Measurements from ENCODE around the gene SLC51B. TPM values are rescaled to one million over a fixed set of nuclear protein-coding genes. Genes with fewer than 3 reads are reported as not detected.
A peak's percentile ranks its signal among the peaks of the same experiment; 100 is the strongest.

Gene SLC51B
- total and polyA plus RNA-seq, 11 donors: 0.08 TPM; not detected in 10

DNA sequence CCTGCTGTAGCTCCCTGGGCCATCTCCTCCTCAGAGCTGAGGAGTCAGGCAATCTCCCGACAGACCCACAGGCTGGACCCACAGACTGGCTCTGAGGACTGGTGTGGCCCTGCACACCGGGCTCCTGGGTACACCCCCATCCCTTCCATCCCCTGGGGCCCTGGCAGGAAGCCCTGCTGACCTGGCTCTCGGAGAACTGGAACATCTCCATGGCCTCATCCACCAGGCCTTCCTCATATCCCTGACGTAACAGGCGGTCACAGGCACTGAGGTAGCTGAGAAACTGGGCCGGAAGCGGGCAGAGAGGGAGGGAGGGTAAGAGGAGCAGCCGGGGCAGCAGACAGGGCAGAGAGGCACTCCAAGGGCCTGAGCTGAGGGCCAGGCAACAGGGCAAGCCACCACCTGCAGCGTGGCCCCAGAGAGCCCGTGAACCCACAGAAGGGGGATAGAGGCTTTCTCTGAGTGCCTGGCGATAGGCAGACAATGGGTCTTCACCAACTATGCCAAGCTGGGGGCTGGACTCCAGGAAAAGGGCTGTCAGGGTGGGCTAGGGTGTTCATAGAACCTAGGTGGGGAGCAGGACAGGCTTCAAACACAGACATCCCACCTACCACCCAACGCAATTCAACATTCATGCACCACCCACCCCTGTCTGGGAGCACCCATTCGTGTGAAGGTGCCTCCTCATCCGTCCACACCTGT, 49.3 kb downstream of the SLC51B start:
- H3K9me3 ChIP-seq: no peaks in the 10 kb centered on the region
- 70 to 81% (median 77%) methylated on average over 13 to 14 of the region's 14 CpGs for WGBS, 4 donors
- peaks cover 0 to 29% (median 8%) of the 10 kb centered on the region in 12 donors for H3K4me1 ChIP-seq
- TF ChIP-seq, protein P1, sequence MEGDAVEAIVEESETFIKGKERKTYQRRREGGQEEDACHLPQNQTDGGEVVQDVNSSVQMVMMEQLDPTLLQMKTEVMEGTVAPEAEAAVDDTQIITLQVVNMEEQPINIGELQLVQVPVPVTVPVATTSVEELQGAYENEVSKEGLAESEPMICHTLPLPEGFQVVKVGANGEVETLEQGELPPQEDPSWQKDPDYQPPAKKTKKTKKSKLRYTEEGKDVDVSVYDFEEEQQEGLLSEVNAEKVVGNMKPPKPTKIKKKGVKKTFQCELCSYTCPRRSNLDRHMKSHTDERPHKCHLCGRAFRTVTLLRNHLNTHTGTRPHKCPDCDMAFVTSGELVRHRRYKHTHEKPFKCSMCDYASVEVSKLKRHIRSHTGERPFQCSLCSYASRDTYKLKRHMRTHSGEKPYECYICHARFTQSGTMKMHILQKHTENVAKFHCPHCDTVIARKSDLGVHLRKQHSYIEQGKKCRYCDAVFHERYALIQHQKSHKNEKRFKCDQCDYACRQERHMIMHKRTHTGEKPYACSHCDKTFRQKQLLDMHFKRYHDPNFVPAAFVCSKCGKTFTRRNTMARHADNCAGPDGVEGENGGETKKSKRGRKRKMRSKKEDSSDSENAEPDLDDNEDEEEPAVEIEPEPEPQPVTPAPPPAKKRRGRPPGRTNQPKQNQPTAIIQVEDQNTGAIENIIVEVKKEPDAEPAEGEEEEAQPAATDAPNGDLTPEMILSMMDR (IDR thresholded peaks at IDR 0.05): no peak
- TF ChIP-seq POLR2A (IDR thresholded peaks at IDR 0.05): no peak
- no peak overlapping the region for H3K4me3 ChIP-seq
- H3K27ac ChIP-seq: peak overlapping the region in 3 of 12 donors; percentile 19 to 71 (median 53)
- peaks cover 0 to 33% (median 19%) of the 10 kb centered on the region in 9 donors for H3K36me3 ChIP-seq
- ATAC-seq: peak in 3 of 4 donors; percentile 58 to 76 (median 70)
- peak in 2 of 5 donors; percentile 52 to 79 for DNase-seq
- no peaks in the 10 kb centered on the region for H3K27me3 ChIP-seq
- intact Hi-C loops (cut with DNase I): no loop called here

DNA sequence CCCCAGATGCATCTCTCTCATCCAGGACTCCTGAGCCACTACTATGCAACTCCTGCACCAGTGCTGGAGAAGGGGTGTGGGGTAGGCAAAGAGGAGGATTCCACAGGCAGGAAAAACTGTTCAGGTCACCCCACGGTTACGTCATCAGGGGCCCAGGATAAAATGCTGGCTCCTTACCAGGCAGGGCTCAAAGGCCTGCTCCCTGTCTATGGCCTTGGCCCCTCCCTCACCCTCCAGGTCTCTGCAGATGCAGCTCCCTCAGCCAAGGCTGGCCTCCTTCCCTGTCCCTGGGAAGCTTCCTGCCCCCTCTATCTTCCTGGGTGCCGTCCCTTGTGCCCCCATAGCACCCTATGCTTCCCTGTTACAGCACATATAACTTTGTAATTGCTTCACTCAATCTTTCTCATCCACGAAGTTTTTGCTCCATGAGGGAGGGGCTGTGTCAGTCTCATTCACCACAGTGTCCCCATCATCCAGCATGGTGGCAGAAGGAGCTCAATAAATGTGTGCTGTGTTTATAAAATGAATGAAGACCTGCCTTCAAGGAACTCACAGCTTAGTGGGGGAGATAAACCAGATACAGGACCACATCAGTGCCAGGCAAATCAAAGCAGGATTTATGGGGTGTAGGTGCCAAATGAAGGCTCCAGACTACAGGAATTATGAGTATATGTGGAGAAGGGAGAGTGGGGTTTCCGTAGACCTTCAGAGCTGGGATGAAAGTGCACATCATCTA, 50.0 kb downstream of the SLC51B start:
- H3K27me3 ChIP-seq: no peaks in the 10 kb centered on the region
- H3K4me1 ChIP-seq: peaks cover 0 to 23% (median 6%) of the 10 kb centered on the region in 12 donors
- TF ChIP-seq, protein P1 (IDR thresholded peaks at IDR 0.05): no peak
- no peak for TF ChIP-seq POLR2A (IDR thresholded peaks at IDR 0.05)
- WGBS, 4 donors: 73 to 84% (median 78%) methylated on average over 5 of the region's 5 CpGs
- DNase-seq (no peak), ATAC-seq (peak in 1 of 4 donors; percentile 24)
- peaks cover 0 to 39% (median 25%) of the 10 kb centered on the region in 9 donors for H3K36me3 ChIP-seq
- no peaks in the 10 kb centered on the region for H3K9me3 ChIP-seq
- H3K4me3 ChIP-seq: no peak overlapping the region
- peak overlapping the region in 2 of 12 donors; percentile 53 to 71 for H3K27ac ChIP-seq
- intact Hi-C loops (cut with DNase I): no loop called here

DNA sequence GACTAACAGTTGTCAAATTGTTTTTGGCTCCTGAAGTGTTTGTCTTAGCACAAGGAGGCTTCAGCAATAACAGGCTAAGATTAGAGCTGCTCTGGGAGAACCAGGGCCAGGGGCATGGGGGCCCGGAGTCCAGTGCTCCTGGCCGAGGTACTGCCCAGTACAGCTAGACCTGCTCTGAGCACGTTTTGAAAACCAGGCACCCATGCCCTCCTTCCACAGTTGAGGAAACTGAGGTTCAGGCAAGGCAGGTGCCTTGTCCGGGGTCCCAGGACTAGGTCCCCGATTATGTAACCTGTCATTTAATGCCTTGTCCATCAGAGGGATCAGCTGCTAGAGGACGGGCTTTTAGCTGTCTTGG, 50.5 kb downstream of the SLC51B start:
- ATAC-seq (no peak), DNase-seq (no peak)
- peaks cover 0 to 23% (median 5%) of the 10 kb centered on the region in 12 donors for H3K4me1 ChIP-seq
- intact Hi-C loops (cut with DNase I): no loop called here
- H3K27me3 ChIP-seq: no peaks in the 10 kb centered on the region
- peaks cover 0 to 43% (median 28%) of the 10 kb centered on the region in 9 donors for H3K36me3 ChIP-seq
- H3K27ac ChIP-seq: peak overlapping the region in 1 of 12 donors; percentile 71
- no peaks in the 10 kb centered on the region for H3K9me3 ChIP-seq
- no peak overlapping the region for H3K4me3 ChIP-seq
- 87 to 93% (median 88%) methylated on average over 3 to 6 of the region's 6 CpGs for WGBS, 4 donors
- TF ChIP-seq, protein P1 (IDR thresholded peaks at IDR 0.05): no peak
- TF ChIP-seq POLR2A (IDR thresholded peaks at IDR 0.05): no peak
